GM23338 (cell line): ENCODE results near the gene UNC5B. TPM values are rescaled to one million over a fixed set of nuclear protein-coding genes. Genes with fewer than 3 reads are reported as not detected.

Experiments
- ATAC-seq: fragments of 200-7000 bp; cut with Tn5 transposase; 3 replicates; pipeline ENCODE4 v1.9.1; 2020
- DNase-seq: peaks from one replicate; pipeline ENCODE4 v3.0.0-alpha.2; 2015; ENCODE audit warnings: low spot score
- H2AFZ ChIP-seq: fragments of 200-600 bp; sonication (generic); 2 replicates; pipeline ENCODE4 v1.8.0; 2016; ENCODE audit warnings: antibody characterized with exemption, mild to moderate bottlenecking, moderate library complexity
- H3F3A ChIP-seq: fragments of 200-600 bp; sonication (generic); replicated peaks from 2 replicates; pipeline ENCODE4 v1.8.0; 2017; ENCODE audit warnings: antibody characterized with exemption, mixed run types, low read depth
- H3K27ac ChIP-seq: fragments of 200-600 bp; sonication (generic); 2 replicates; pipeline ENCODE4 v1.6.1; 2016; ENCODE audit warnings: low read depth
- H3K27me3 ChIP-seq: fragments of 200-600 bp; sonication (generic); 2 replicates; pipeline ENCODE4 v1.8.0; 2016; ENCODE audit warnings: mild to moderate bottlenecking, mixed run types, moderate library complexity; ENCODE audit not compliant: insufficient read depth
- H3K36me3 ChIP-seq: fragments of 200-600 bp; sonication (generic); 2 replicates; pipeline ENCODE4 v1.8.0; 2016; ENCODE audit warnings: mild to moderate bottlenecking; ENCODE audit not compliant: insufficient read depth
- H3K4me1 ChIP-seq: fragments of 200-600 bp; sonication (generic); 2 replicates; pipeline ENCODE4 v1.8.0; 2016; ENCODE audit warnings: mild to moderate bottlenecking, moderate library complexity; ENCODE audit not compliant: insufficient read depth
- H3K4me2 ChIP-seq: fragments of 200-600 bp; sonication (generic); 2 replicates; pipeline ENCODE4 v1.7.1; 2017; ENCODE audit warnings: mixed run types
- H3K4me3 ChIP-seq: fragments of 200-600 bp; sonication (generic); 2 replicates; pipeline ENCODE4 v1.6.1; 2016; ENCODE audit warnings: mixed run types
- H3K79me2 ChIP-seq: fragments of 200-600 bp; sonication (generic); replicated peaks from 2 replicates; pipeline ENCODE4 v1.8.0; 2017; ENCODE audit warnings: mild to moderate bottlenecking; ENCODE audit not compliant: insufficient read depth
- H3K9me2 ChIP-seq: fragments of 200-600 bp; sonication (generic); 2 replicates; pipeline ENCODE4 v1.8.0; 2017; ENCODE audit not compliant: insufficient read depth
- H4K20me1 ChIP-seq: fragments of 200-600 bp; sonication (generic); replicated peaks from 2 replicates; pipeline ENCODE4 v1.8.0; 2017; ENCODE audit warnings: mild to moderate bottlenecking; ENCODE audit not compliant: insufficient read depth
- H3K27ac Mint-ChIP-seq: 2 replicates; pipeline ENCODE4 v1.8.0; 2020; ENCODE audit warnings: inconsistent platforms, mild to moderate bottlenecking, moderate library complexity, mixed read lengths
- H3K27me3 Mint-ChIP-seq: 3 replicates; pipeline ENCODE4 v1.8.0; 2022; ENCODE audit warnings: low read depth, mild to moderate bottlenecking, moderate library complexity, mixed read lengths, inconsistent platforms; ENCODE audit not compliant: insufficient read depth, poor library complexity
- H3K36me3 Mint-ChIP-seq: 3 replicates; pipeline ENCODE4 v1.8.0; 2021; ENCODE audit warnings: low read depth, mild to moderate bottlenecking, inconsistent platforms, moderate library complexity, mixed read lengths
- H3K4me1 Mint-ChIP-seq: 3 replicates; pipeline ENCODE4 v1.8.0; 2020; ENCODE audit warnings: mild to moderate bottlenecking, inconsistent platforms, mixed read lengths
- H3K4me3 Mint-ChIP-seq: 3 replicates; pipeline ENCODE4 v1.8.0; 2021; ENCODE audit warnings: moderate library complexity, mild to moderate bottlenecking, inconsistent platforms, mixed read lengths
- H3K9me3 Mint-ChIP-seq: 3 replicates; pipeline ENCODE4 v1.8.0; 2020; ENCODE audit warnings: moderate library complexity, mild to moderate bottlenecking, inconsistent platforms, mixed read lengths
- CREB1 ChIP-seq: fragments of 250-450 bp; sonication (Bioruptor Pico); IDR thresholded peaks from 2 replicates; pipeline ENCODE4 v1.5.0; 2020; ENCODE audit warnings: low read depth, mild to moderate bottlenecking, moderate library complexity
- ETS1 ChIP-seq: IDR thresholded peaks from 2 replicates; pipeline ENCODE4 v1.6.1; 2016; ENCODE audit warnings: antibody characterized with exemption
- EZH2 ChIP-seq: fragments of 200-600 bp; sonication (generic); IDR thresholded peaks from one replicate; pipeline ENCODE4 v1.8.0; 2017; ENCODE audit warnings: antibody characterized with exemption, mild to moderate bottlenecking, low read depth; ENCODE audit not compliant: unreplicated experiment
- EZH2phosphoT487 ChIP-seq: fragments of 200-600 bp; sonication (generic); IDR thresholded peaks from one replicate; pipeline ENCODE4 v1.8.1; 2018; ENCODE audit warnings: antibody characterized with exemption; ENCODE audit not compliant: unreplicated experiment
- JUNB ChIP-seq: IDR thresholded peaks from one replicate; pipeline ENCODE4 v1.6.1; 2016; ENCODE audit warnings: antibody characterized with exemption; ENCODE audit not compliant: unreplicated experiment
- NANOG ChIP-seq: IDR thresholded peaks from 2 replicates; pipeline ENCODE4 v1.6.1; 2016; ENCODE audit warnings: antibody characterized with exemption, borderline replicate concordance
- POLR2AphosphoS5 ChIP-seq: IDR thresholded peaks from 2 replicates; pipeline ENCODE4 v1.6.1; 2016; ENCODE audit warnings: antibody characterized with exemption, low read depth
- STAT1 ChIP-seq: IDR thresholded peaks from one replicate; pipeline ENCODE4 v1.6.1; 2016; ENCODE audit warnings: antibody characterized with exemption; ENCODE audit not compliant: unreplicated experiment
- ZNF114 ChIP-seq: fragments of 250-450 bp; sonication (Bioruptor Pico); IDR thresholded peaks from 2 replicates; pipeline ENCODE4 v1.5.0; 2020; ENCODE audit warnings: mild to moderate bottlenecking, moderate library complexity
- ZNF331 ChIP-seq: fragments of 250-450 bp; sonication (Bioruptor Pico); IDR thresholded peaks from 2 replicates; pipeline ENCODE4 v1.5.0; 2020; ENCODE audit warnings: low read depth, mild to moderate bottlenecking, moderate library complexity
- polyA plus RNA-seq: library from polyadenylated mRNA; unstranded; fragments of >200 nt; fragmentation: Nextera tagmentation; extraction: Ambion mirVana; gene quantifications from 2 replicates; pipeline ENCODE4 v1.2.1, GENCODE V29; 2016
- total RNA-seq: library from RNA; depleted of rRNA; stranded (reverse); fragments of >200 nt; shearing (Covaris generic); gene quantifications from 2 replicates; pipeline ENCODE4 v1.2.3, GENCODE V29; 2014
- TF ChIP-seq, protein P1 (sequence below): fragments of 250-450 bp; sonication (Bioruptor Pico); IDR thresholded peaks from 2 replicates; pipeline ENCODE4 v1.5.0; 2020; ENCODE audit warnings: mild to moderate bottlenecking, moderate library complexity
- TF ChIP-seq, protein P2 (sequence below), 2 experiments: fragments of 200-600 bp in 1 of 2; sonication (generic) in 1 of 2; conservative IDR thresholded peaks; 2 replicates each; pipeline versions ENCODE4 v1.5.1 to v1.6.1; 2016 to 2017; ENCODE audit warnings: antibody characterized with exemption in 2 of 2, low read depth in 2 of 2, mild to moderate bottlenecking in 2 of 2, moderate library complexity in 1 of 2
- TF ChIP-seq, protein P3 (sequence below): IDR thresholded peaks from one replicate; pipeline ENCODE4 v1.6.1; 2018; ENCODE audit warnings: antibody characterized with exemption; ENCODE audit not compliant: unreplicated experiment

UNC5B gene
- total and polyA plus RNA-seq, 2 experiments from 2014 or later, result 8.0 to 31.2 TPM

GRCh38 chr10:71321386-71321785 is 109.0 kb downstream of the UNC5B start:
- no peak overlapping the region for H3K27ac Mint-ChIP-seq

More at GRCh38 chr10:71321386-71321785, 109.0 kb downstream of the UNC5B start:
- no peaks in the 10 kb centered on the region for H3K79me2 ChIP-seq
- TF ChIP-seq ZNF114 (CRISPR knock-in tag) (no peak), STAT1 (no peak), JUNB (no peak), CREB1 (no peak), EZH2phosphoT487 (no peak), ZNF331 (CRISPR knock-in tag) (no peak), POLR2AphosphoS5 (no peak), ETS1 (no peak), NANOG (no peak), EZH2 (no peak)
- TF ChIP-seq, protein P1, sequence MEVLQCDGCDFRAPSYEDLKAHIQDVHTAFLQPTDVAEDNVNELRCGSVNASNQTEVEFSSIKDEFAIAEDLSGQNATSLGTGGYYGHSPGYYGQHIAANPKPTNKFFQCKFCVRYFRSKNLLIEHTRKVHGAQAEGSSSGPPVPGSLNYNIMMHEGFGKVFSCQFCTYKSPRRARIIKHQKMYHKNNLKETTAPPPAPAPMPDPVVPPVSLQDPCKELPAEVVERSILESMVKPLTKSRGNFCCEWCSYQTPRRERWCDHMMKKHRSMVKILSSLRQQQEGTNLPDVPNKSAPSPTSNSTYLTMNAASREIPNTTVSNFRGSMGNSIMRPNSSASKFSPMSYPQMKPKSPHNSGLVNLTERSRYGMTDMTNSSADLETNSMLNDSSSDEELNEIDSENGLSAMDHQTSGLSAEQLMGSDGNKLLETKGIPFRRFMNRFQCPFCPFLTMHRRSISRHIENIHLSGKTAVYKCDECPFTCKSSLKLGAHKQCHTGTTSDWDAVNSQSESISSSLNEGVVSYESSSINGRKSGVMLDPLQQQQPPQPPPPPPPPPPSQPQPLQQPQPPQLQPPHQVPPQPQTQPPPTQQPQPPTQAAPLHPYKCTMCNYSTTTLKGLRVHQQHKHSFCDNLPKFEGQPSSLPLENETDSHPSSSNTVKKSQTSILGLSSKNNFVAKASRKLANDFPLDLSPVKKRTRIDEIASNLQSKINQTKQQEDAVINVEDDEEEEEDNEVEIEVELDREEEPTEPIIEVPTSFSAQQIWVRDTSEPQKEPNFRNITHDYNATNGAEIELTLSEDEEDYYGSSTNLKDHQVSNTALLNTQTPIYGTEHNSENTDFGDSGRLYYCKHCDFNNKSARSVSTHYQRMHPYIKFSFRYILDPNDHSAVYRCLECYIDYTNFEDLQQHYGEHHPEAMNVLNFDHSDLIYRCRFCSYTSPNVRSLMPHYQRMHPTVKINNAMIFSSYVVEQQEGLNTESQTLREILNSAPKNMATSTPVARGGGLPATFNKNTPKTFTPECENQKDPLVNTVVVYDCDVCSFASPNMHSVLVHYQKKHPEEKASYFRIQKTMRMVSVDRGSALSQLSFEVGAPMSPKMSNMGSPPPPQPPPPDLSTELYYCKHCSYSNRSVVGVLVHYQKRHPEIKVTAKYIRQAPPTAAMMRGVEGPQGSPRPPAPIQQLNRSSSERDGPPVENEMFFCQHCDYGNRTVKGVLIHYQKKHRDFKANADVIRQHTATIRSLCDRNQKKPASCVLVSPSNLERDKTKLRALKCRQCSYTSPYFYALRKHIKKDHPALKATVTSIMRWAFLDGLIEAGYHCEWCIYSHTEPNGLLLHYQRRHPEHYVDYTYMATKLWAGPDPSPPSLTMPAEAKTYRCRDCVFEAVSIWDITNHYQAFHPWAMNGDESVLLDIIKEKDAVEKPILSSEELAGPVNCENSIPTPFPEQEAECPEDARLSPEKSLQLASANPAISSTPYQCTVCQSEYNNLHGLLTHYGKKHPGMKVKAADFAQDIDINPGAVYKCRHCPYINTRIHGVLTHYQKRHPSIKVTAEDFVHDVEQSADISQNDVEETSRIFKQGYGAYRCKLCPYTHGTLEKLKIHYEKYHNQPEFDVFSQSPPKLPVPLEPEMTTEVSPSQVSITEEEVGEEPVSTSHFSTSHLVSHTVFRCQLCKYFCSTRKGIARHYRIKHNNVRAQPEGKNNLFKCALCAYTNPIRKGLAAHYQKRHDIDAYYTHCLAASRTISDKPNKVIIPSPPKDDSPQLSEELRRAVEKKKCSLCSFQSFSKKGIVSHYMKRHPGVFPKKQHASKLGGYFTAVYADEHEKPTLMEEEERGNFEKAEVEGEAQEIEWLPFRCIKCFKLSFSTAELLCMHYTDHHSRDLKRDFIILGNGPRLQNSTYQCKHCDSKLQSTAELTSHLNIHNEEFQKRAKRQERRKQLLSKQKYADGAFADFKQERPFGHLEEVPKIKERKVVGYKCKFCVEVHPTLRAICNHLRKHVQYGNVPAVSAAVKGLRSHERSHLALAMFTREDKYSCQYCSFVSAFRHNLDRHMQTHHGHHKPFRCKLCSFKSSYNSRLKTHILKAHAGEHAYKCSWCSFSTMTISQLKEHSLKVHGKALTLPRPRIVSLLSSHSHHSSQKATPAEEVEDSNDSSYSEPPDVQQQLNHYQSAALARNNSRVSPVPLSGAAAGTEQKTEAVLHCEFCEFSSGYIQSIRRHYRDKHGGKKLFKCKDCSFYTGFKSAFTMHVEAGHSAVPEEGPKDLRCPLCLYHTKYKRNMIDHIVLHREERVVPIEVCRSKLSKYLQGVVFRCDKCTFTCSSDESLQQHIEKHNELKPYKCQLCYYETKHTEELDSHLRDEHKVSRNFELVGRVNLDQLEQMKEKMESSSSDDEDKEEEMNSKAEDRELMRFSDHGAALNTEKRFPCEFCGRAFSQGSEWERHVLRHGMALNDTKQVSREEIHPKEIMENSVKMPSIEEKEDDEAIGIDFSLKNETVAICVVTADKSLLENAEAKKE, result no peak
- TF ChIP-seq, protein P2, sequence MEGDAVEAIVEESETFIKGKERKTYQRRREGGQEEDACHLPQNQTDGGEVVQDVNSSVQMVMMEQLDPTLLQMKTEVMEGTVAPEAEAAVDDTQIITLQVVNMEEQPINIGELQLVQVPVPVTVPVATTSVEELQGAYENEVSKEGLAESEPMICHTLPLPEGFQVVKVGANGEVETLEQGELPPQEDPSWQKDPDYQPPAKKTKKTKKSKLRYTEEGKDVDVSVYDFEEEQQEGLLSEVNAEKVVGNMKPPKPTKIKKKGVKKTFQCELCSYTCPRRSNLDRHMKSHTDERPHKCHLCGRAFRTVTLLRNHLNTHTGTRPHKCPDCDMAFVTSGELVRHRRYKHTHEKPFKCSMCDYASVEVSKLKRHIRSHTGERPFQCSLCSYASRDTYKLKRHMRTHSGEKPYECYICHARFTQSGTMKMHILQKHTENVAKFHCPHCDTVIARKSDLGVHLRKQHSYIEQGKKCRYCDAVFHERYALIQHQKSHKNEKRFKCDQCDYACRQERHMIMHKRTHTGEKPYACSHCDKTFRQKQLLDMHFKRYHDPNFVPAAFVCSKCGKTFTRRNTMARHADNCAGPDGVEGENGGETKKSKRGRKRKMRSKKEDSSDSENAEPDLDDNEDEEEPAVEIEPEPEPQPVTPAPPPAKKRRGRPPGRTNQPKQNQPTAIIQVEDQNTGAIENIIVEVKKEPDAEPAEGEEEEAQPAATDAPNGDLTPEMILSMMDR (conservative IDR thresholded peaks at IDR 0.05; ENCODE audit: low read depth in 2 of 2), result no peak
- TF ChIP-seq, protein P3, sequence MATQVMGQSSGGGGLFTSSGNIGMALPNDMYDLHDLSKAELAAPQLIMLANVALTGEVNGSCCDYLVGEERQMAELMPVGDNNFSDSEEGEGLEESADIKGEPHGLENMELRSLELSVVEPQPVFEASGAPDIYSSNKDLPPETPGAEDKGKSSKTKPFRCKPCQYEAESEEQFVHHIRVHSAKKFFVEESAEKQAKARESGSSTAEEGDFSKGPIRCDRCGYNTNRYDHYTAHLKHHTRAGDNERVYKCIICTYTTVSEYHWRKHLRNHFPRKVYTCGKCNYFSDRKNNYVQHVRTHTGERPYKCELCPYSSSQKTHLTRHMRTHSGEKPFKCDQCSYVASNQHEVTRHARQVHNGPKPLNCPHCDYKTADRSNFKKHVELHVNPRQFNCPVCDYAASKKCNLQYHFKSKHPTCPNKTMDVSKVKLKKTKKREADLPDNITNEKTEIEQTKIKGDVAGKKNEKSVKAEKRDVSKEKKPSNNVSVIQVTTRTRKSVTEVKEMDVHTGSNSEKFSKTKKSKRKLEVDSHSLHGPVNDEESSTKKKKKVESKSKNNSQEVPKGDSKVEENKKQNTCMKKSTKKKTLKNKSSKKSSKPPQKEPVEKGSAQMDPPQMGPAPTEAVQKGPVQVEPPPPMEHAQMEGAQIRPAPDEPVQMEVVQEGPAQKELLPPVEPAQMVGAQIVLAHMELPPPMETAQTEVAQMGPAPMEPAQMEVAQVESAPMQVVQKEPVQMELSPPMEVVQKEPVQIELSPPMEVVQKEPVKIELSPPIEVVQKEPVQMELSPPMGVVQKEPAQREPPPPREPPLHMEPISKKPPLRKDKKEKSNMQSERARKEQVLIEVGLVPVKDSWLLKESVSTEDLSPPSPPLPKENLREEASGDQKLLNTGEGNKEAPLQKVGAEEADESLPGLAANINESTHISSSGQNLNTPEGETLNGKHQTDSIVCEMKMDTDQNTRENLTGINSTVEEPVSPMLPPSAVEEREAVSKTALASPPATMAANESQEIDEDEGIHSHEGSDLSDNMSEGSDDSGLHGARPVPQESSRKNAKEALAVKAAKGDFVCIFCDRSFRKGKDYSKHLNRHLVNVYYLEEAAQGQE, result no peak
- peaks cover 22% of the 10 kb centered on the region for H3K36me3 Mint-ChIP-seq
- H3K27ac ChIP-seq, result no peak overlapping the region
- H3K27me3 Mint-ChIP-seq, result peaks cover 8% of the 10 kb centered on the region
- DNase-seq (no peak), ATAC-seq (no peak)
- no peaks in the 10 kb centered on the region for H3K9me2 ChIP-seq
- no peak overlapping the region for H2AFZ ChIP-seq
- no peaks in the 10 kb centered on the region; the same call in 1 of the 2 replicates for H3K36me3 ChIP-seq
- no peak overlapping the region for H3K4me2 ChIP-seq
- H3K4me3 Mint-ChIP-seq, result no peak overlapping the region
- H3F3A ChIP-seq, result 0 out of 2 replicates have a peak, but pooled peaks cover 2% of the 10 kb centered on the region
- peaks cover 15% of the 10 kb centered on the region; the same call in 2 of the 3 replicates for H3K4me1 Mint-ChIP-seq
- no peaks in the 10 kb centered on the region for H4K20me1 ChIP-seq
- H3K27me3 ChIP-seq, result no peaks in the 10 kb centered on the region
- H3K4me3 ChIP-seq, result no peak overlapping the region
- H3K9me3 Mint-ChIP-seq, result no peaks in the 10 kb centered on the region
- peaks cover 5% of the 10 kb centered on the region for H3K4me1 ChIP-seq
